Osteoblast (primary cell): ENCODE results near the gene ZBTB40. TPM values are rescaled to one million over a fixed set of nuclear protein-coding genes. Genes with fewer than 3 reads are reported as not detected.

ENCODE experiments used
- DNase-seq: peaks from one replicate; pipeline ENCODE4 v3.0.0; 2011; ENCODE audit warnings: low spot score, mixed read lengths; ENCODE audit not compliant: insufficient read length; ENCODE audit errors: missing footprints
- H2AFZ ChIP-seq: 2 replicates; pipeline ENCODE4 v1.6.0; 2011; ENCODE audit warnings: mild to moderate bottlenecking, low read length
- H3K27ac ChIP-seq: 2 replicates; pipeline ENCODE4 v1.5.1; 2011; ENCODE audit warnings: mild to moderate bottlenecking, low read depth, low read length, moderate library complexity
- H3K27me3 ChIP-seq: 2 replicates; pipeline ENCODE4 v1.6.0; 2012; ENCODE audit warnings: mild to moderate bottlenecking, control low read depth, inconsistent platforms, low read length, moderate library complexity; ENCODE audit not compliant: insufficient read depth
- H3K36me3 ChIP-seq: 2 replicates; pipeline ENCODE4 v1.5.1; 2011; ENCODE audit warnings: mild to moderate bottlenecking, low read length, control low read depth, moderate library complexity; ENCODE audit not compliant: insufficient read depth
- H3K4me1 ChIP-seq: 2 replicates; pipeline ENCODE4 v1.5.1; 2011; ENCODE audit warnings: mild to moderate bottlenecking, low read length, control low read depth, moderate library complexity; ENCODE audit not compliant: insufficient read depth
- H3K4me2 ChIP-seq: 2 replicates; pipeline ENCODE4 v1.6.0; 2011; ENCODE audit warnings: mild to moderate bottlenecking, low read length; ENCODE audit not compliant: insufficient read depth
- H3K4me3 ChIP-seq: fragments of 200-600 bp; sonication (generic); 3 replicates; pipeline ENCODE4 v1.5.1; 2012; ENCODE audit warnings: mild to moderate bottlenecking, low read length, inconsistent platforms; ENCODE audit not compliant: insufficient read depth
- H3K79me2 ChIP-seq: 2 replicates; pipeline ENCODE4 v1.6.0; 2012; ENCODE audit warnings: mild to moderate bottlenecking, low read length, control low read depth, inconsistent platforms; ENCODE audit not compliant: insufficient read depth
- H3K9me3 ChIP-seq: 2 replicates; pipeline ENCODE4 v1.5.1; 2011; ENCODE audit warnings: low read depth, low read length, control low read depth
- H4K20me1 ChIP-seq: 2 replicates; pipeline ENCODE4 v1.6.0; 2012; ENCODE audit warnings: mild to moderate bottlenecking, low read length, control low read depth; ENCODE audit not compliant: insufficient read depth
- CTCF ChIP-seq: IDR thresholded peaks from 2 replicates; pipeline ENCODE4 v1.5.1; 2011; ENCODE audit warnings: mild to moderate bottlenecking, low read depth, low read length, moderate library complexity; ENCODE audit errors: extremely low read depth
- total RNA-seq: library from RNA; depleted of rRNA; stranded (reverse); fragments of >200 nt; gene quantifications from 2 replicates; pipeline ENCODE4 v1.2.3, GENCODE V29; 2012

ZBTB40 gene
- total RNA-seq, 1 donor: 16.3 TPM

- peaks cover under 1% of the 10 kb centered on the region for H3K79me2 ChIP-seq
- peak overlapping the region; percentile 70 for H3K27ac ChIP-seq
- H4K20me1 ChIP-seq: no peaks in the 10 kb centered on the region
- TF ChIP-seq CTCF: no peak
- H3K4me3 ChIP-seq: peak overlapping the region; percentile 57
- peaks cover 16% of the 10 kb centered on the region for H3K4me1 ChIP-seq
- DNase-seq: peak; percentile 91
- no peaks in the 10 kb centered on the region for H3K36me3 ChIP-seq
- H3K27me3 ChIP-seq: no peaks in the 10 kb centered on the region
- peak overlapping the region; percentile 84 for H2AFZ ChIP-seq
- peak overlapping the region; percentile 82 for H3K4me2 ChIP-seq
- H3K9me3 ChIP-seq: no peaks in the 10 kb centered on the region
Measured at GRCh38 chr1:22447621-22448111, 4.0 kb upstream of the ZBTB40 start.

GRCh38 chr1:22449636-22450035, 2.0 kb upstream of the ZBTB40 start:
- no peaks in the 10 kb centered on the region for H3K36me3 ChIP-seq
- H3K27ac ChIP-seq: no peak overlapping the region
- no peaks in the 10 kb centered on the region for H4K20me1 ChIP-seq
- no peaks in the 10 kb centered on the region for H3K27me3 ChIP-seq
- H3K4me1 ChIP-seq: peaks cover 16% of the 10 kb centered on the region
- no peak overlapping the region for H3K4me2 ChIP-seq
- TF ChIP-seq CTCF: no peak
- H3K4me3 ChIP-seq: no peak overlapping the region
- H2AFZ ChIP-seq: peak overlapping the region; percentile 47
- no peak for DNase-seq
- peaks cover 19% of the 10 kb centered on the region for H3K79me2 ChIP-seq
- no peaks in the 10 kb centered on the region for H3K9me3 ChIP-seq

- Histone ChIP-seq H3K4me3 (no peak overlapping the region), H3K4me2 (no peak overlapping the region), H3K36me3 (no peaks in the 10 kb centered on the region), H3K27ac (no peak overlapping the region), H3K79me2 (peaks cover 26% of the 10 kb centered on the region), H2AFZ (peak overlapping the region; percentile 62), H4K20me1 (no peaks in the 10 kb centered on the region), H3K9me3 (no peaks in the 10 kb centered on the region), H3K27me3 (no peaks in the 10 kb centered on the region), H3K4me1 (peaks cover 16% of the 10 kb centered on the region)
- no peak for DNase-seq
- TF ChIP-seq CTCF: no peak
Measured at GRCh38 chr1:22450351-22451021, 1.2 kb upstream of the ZBTB40 start.

GRCh38 chr1:22452481-22452957, 868 bp downstream of the ZBTB40 start:
- H4K20me1 ChIP-seq: no peaks in the 10 kb centered on the region
- H3K79me2 ChIP-seq: peaks cover 39% of the 10 kb centered on the region
- H2AFZ ChIP-seq: peak overlapping the region; percentile 71
- peak; percentile 19 for DNase-seq
- no peaks in the 10 kb centered on the region for H3K36me3 ChIP-seq
- peaks cover 11% of the 10 kb centered on the region for H3K4me1 ChIP-seq
- peak overlapping the region; percentile 74 for H3K4me2 ChIP-seq
- no peaks in the 10 kb centered on the region for H3K9me3 ChIP-seq
- H3K4me3 ChIP-seq: peak overlapping the region; percentile 83
- H3K27me3 ChIP-seq: no peaks in the 10 kb centered on the region
- peak overlapping the region; percentile 64 for H3K27ac ChIP-seq
- TF ChIP-seq CTCF: no peak
